GM18498 (cell line): ENCODE results near the gene C1orf105.
A peak's percentile ranks its signal among the peaks of the same experiment; 100 is the strongest.
"Not testable (repeated sequence)": the region's sequence is repeated elsewhere in the genome, so short reads cannot be mapped to it uniquely, and the experiment has no call there.

Source experiments
- ATAC-seq: cut with Tn5 transposase; IDR thresholded peaks from one replicate; pipeline ENCODE4 v1.9.1; 2021; ENCODE audit warnings: mild to moderate bottlenecking, moderate library complexity; ENCODE audit not compliant: unreplicated experiment

C1orf105 gene

GRCh38 chr1:172420385-172420784 is at the start of gene C1orf105:
Gene C1orf105, plus strand, starts transcription at chr1:172420685. Its CDS starts 201 bp downstream, at chr1:172420886.
- ATAC-seq, result no peak

- ATAC-seq, result not testable (repeated sequence)
Observed at GRCh38 chr1:172371646-172372045, 48.8 kb upstream of the C1orf105 start.

- ATAC-seq, result no peak
Observed at GRCh38 chr1:172373864-172374263, 46.6 kb upstream of the C1orf105 start.

- ATAC-seq, result no peak
Observed at GRCh38 chr1:172375211-172375631, 45.3 kb upstream of the C1orf105 start.

- no peak for ATAC-seq
Observed at GRCh38 chr1:172376431-172376830, 44.1 kb upstream of the C1orf105 start.

- ATAC-seq, result no peak
Observed at GRCh38 chr1:172377565-172377964, 42.9 kb upstream of the C1orf105 start.

- no peak for ATAC-seq
Observed at GRCh38 chr1:172378109-172378760, 42.2 kb upstream of the C1orf105 start.

- peak; percentile 93 for ATAC-seq
Observed at GRCh38 chr1:172380441-172381244, 39.8 kb upstream of the C1orf105 start.

GRCh38 chr1:172381946-172382345 is 38.5 kb upstream of the C1orf105 start:
- ATAC-seq, result no peak

- ATAC-seq, result no peak
Observed at GRCh38 chr1:172382406-172382805, 38.1 kb upstream of the C1orf105 start.

- ATAC-seq, result no peak
Observed at GRCh38 chr1:172382990-172383389, 37.5 kb upstream of the C1orf105 start.

- ATAC-seq, result no peak
Observed at GRCh38 chr1:172383536-172383935, 36.9 kb upstream of the C1orf105 start.

GRCh38 chr1:172384656-172385055 is 35.8 kb upstream of the C1orf105 start:
- ATAC-seq, result no peak

- no peak for ATAC-seq
Observed at GRCh38 chr1:172386046-172386445, 34.4 kb upstream of the C1orf105 start.

GRCh38 chr1:172388490-172388889 is 32.0 kb upstream of the C1orf105 start:
- ATAC-seq, result no peak

GRCh38 chr1:172390301-172390682 is 30.2 kb upstream of the C1orf105 start:
- peak; percentile 15 for ATAC-seq

GRCh38 chr1:172390683-172391551 is 29.6 kb upstream of the C1orf105 start:
- peak; percentile 60 for ATAC-seq

- ATAC-seq, result no peak
Observed at GRCh38 chr1:172391976-172392375, 28.5 kb upstream of the C1orf105 start.

- no peak for ATAC-seq
Observed at GRCh38 chr1:172393354-172393753, 27.1 kb upstream of the C1orf105 start.

GRCh38 chr1:172394141-172394751 is 26.2 kb upstream of the C1orf105 start:
- ATAC-seq, result peak; percentile 84

- ATAC-seq, result no peak
Observed at GRCh38 chr1:172394811-172395210, 25.7 kb upstream of the C1orf105 start.
